Keratinocyte (primary cell): Measurements from ENCODE around the gene RNF17. TPM values are rescaled to one million over a fixed set of nuclear protein-coding genes. Genes with fewer than 3 reads are reported as not detected.

Experiments used
- DNase-seq: peaks from one replicate; pipeline ENCODE4 v3.0.0-alpha.2; 2011; ENCODE audit warnings: low read depth, missing footprints, low spot score
- FAIRE-seq: peaks from 2 replicates; lab custom pipeline; 2011; peaks lifted over from hg19 to GRCh38; lab: Jason Lieb, UNC
- H2AFZ ChIP-seq: 2 replicates; pipeline ENCODE4 v1.6.0; 2012; ENCODE audit warnings: low read length, control low read depth, inconsistent platforms; ENCODE audit not compliant: control insufficient read depth
- H3K27ac ChIP-seq: 2 replicates; pipeline ENCODE4 v1.5.1; 2011; ENCODE audit warnings: low read length; ENCODE audit not compliant: control insufficient read depth, insufficient read depth
- H3K27me3 ChIP-seq: 3 replicates; pipeline ENCODE4 v1.6.0; 2011; ENCODE audit warnings: low read length; ENCODE audit not compliant: control insufficient read depth, insufficient read depth; ENCODE audit errors: extremely low read depth
- H3K36me3 ChIP-seq, 2 experiments: 2 replicates in 1 of 2; 3 replicates in 1 of 2; pipeline ENCODE4 v1.5.1; 2011; ENCODE audit warnings: low read length in 2 of 2, mild to moderate bottlenecking in 1 of 2; ENCODE audit not compliant: control insufficient read depth in 2 of 2, insufficient read depth in 2 of 2; ENCODE audit errors: extremely low read depth in 1 of 2
- H3K4me1 ChIP-seq: 3 replicates; pipeline ENCODE4 v1.5.1; 2011; ENCODE audit warnings: low read length; ENCODE audit not compliant: control insufficient read depth, insufficient read depth; ENCODE audit errors: extremely low read depth
- H3K4me2 ChIP-seq: 3 replicates; pipeline ENCODE4 v1.6.0; 2011; ENCODE audit warnings: low read depth, low read length; ENCODE audit not compliant: control insufficient read depth, insufficient read depth; ENCODE audit errors: extremely low read depth
- H3K4me3 ChIP-seq, 3 experiments: fragments of 200-600 bp in 1 of 3; sonication (generic) in 1 of 3; 2 replicates in 2 of 3; 3 replicates in 1 of 3; pipeline ENCODE4 v1.5.1; 2011 to 2016; ENCODE audit warnings: low read length in 3 of 3, mild to moderate bottlenecking in 3 of 3, control low read depth in 2 of 3, inconsistent platforms in 1 of 3, low read depth in 1 of 3, mixed read lengths in 1 of 3, mixed run types in 1 of 3, moderate library complexity in 1 of 3; ENCODE audit not compliant: control insufficient read depth in 2 of 3, insufficient read depth in 2 of 3; ENCODE audit errors: extremely low read depth in 1 of 3
- H3K79me2 ChIP-seq: 2 replicates; pipeline ENCODE4 v1.6.0; 2012; ENCODE audit warnings: low read length; ENCODE audit not compliant: control insufficient read depth, insufficient read depth
- H3K9ac ChIP-seq: 3 replicates; pipeline ENCODE4 v1.6.0; 2011; ENCODE audit warnings: low read length; ENCODE audit not compliant: control insufficient read depth, insufficient read depth; ENCODE audit errors: extremely low read depth
- H3K9me1 ChIP-seq: 3 replicates; pipeline ENCODE4 v1.6.0; 2011; ENCODE audit warnings: low read length; ENCODE audit not compliant: control insufficient read depth, insufficient read depth; ENCODE audit errors: extremely low read depth
- H3K9me3 ChIP-seq: 2 replicates; pipeline ENCODE4 v1.5.1; 2012; ENCODE audit warnings: low read depth, low read length; ENCODE audit not compliant: control insufficient read depth
- H4K20me1 ChIP-seq: 3 replicates; pipeline ENCODE4 v1.6.0; 2011; ENCODE audit warnings: low read length; ENCODE audit not compliant: control insufficient read depth, insufficient read depth; ENCODE audit errors: extremely low read depth
- CTCF ChIP-seq, 3 experiments: IDR thresholded peaks in 1 of 3; conservative IDR thresholded peaks in 1 of 3; optimal IDR thresholded peaks in 1 of 3; 2 replicates in 2 of 3; 3 replicates in 1 of 3; pipeline versions ENCODE3 to v1.5.1; 2011; ENCODE audit warnings: low read length in 3 of 3, mild to moderate bottlenecking in 3 of 3, moderate library complexity in 2 of 3, control low read depth in 1 of 3, inconsistent platforms in 1 of 3; ENCODE audit not compliant: insufficient read depth in 2 of 3; ENCODE audit errors: extremely low read depth in 1 of 3
- EZH2 ChIP-seq: IDR thresholded peaks from one replicate; pipeline ENCODE4 v1.6.1; 2012; ENCODE audit warnings: inconsistent platforms, mild to moderate bottlenecking, low read length, moderate library complexity
- dilution Hi-C: fragments of 300-500 bp; cut with MboI; formaldehyde crosslinking; loops from one replicate; pipeline ENCODE4 v1.7.0; 2020; ENCODE audit warnings: low sequenced_read_pairs; ENCODE audit not compliant: extremely low pct_ligation_motif_present
- polyA plus RNA-seq, 5 experiments: library from polyadenylated mRNA; depleted of rRNA in 3 of 5; stranded (reverse) in 3 of 5; stranded (forward) in 1 of 5; unstranded in 1 of 5; fragments of >200 nt; gene quantifications; 1 replicate in 1 of 5; 2 replicates in 3 of 5; 3 replicates in 1 of 5; pipeline versions ENCODE4 v1.2.1 to v1.2.3, GENCODE V29; 2011 to 2012; ENCODE audit warnings: missing spikeins in 2 of 5, low read depth in 1 of 5, low replicate concordance in 1 of 5

The RNF17 gene
- polyA plus RNA-seq, 1 donor (not counting 4 experiments of a cell fraction or from before 2014, with no cell fraction given), result not detected

- Histone ChIP-seq H3K9ac (no peak overlapping the region), H3K9me3 (no peaks in the 10 kb centered on the region), H3K4me3 (no peak overlapping the region), H3K4me2 (no peak overlapping the region), H4K20me1 (no peaks in the 10 kb centered on the region), H3K27me3 (no peaks in the 10 kb centered on the region), H3K9me1 (peaks cover 3% of the 10 kb centered on the region), H3K27ac (no peak overlapping the region), H2AFZ (no peak overlapping the region), H3K4me1 (peaks cover 8% of the 10 kb centered on the region), H3K79me2 (peaks cover 61% of the 10 kb centered on the region), H3K36me3 (peaks cover 0 to 4% of the 10 kb centered on the region in 2 experiments)
- no peak for DNase-seq
- dilution Hi-C loops, result no loop called here
- TF ChIP-seq EZH2 (no peak), CTCF (optimal IDR thresholded peaks at IDR 0.05 in 1 of 3, IDR thresholded peaks at IDR 0.05 in 1 of 3, conservative IDR thresholded peaks at IDR 0.05 in 1 of 3; ENCODE audit: extremely low read depth in 1 of 3, insufficient read depth in 2 of 3, low read length in 3 of 3) (no peak)
- no peak for FAIRE-seq
Observed at GRCh38 chr13:24916464-24916863, 152.5 kb downstream of the RNF17 start.

GRCh38 chr13:24921003-24921402, 157.0 kb downstream of the RNF17 start:
- FAIRE-seq, result no peak
- H3K4me1 ChIP-seq, result peaks cover 15% of the 10 kb centered on the region

More at GRCh38 chr13:24921003-24921402, 157.0 kb downstream of the RNF17 start:
- Histone ChIP-seq H3K9ac (no peak overlapping the region), H3K4me3 (no peak overlapping the region), H2AFZ (no peak overlapping the region), H3K27me3 (no peaks in the 10 kb centered on the region), H3K9me1 (no peaks in the 10 kb centered on the region), H3K36me3 (no peaks in the 10 kb centered on the region), H3K79me2 (peaks cover 54% of the 10 kb centered on the region), H3K9me3 (no peaks in the 10 kb centered on the region), H4K20me1 (no peaks in the 10 kb centered on the region), H3K4me2 (peak overlapping the region; percentile 77), H3K27ac (no peak overlapping the region)
- dilution Hi-C loops, result no loop called here
- TF ChIP-seq CTCF (optimal IDR thresholded peaks at IDR 0.05 in 1 of 3, IDR thresholded peaks at IDR 0.05 in 1 of 3, conservative IDR thresholded peaks at IDR 0.05 in 1 of 3; ENCODE audit: extremely low read depth in 1 of 3, insufficient read depth in 2 of 3, low read length in 3 of 3) (no peak), EZH2 (no peak)
- DNase-seq, result no peak
